ENCODE results near the gene FGD3. TPM values are rescaled to one million over a fixed set of nuclear protein-coding genes. Genes with fewer than 3 reads are reported as not detected.

FGD3 gene
- total and polyA plus RNA-seq, 2 experiments from 2014 or later, result not detected

- Histone ChIP-seq H3F3A (ENCODE audit: insufficient read depth) (no peaks in the 10 kb centered on the region), H3K4me2 (ENCODE audit: unreplicated experiment) (no peak overlapping the region), H4K20me1 (ENCODE audit: insufficient read depth) (no peaks in the 10 kb centered on the region), H3K79me2 (ENCODE audit: insufficient read depth) (no peaks in the 10 kb centered on the region), H3K9me2 (ENCODE audit: insufficient read depth) (no peaks in the 10 kb centered on the region), H3K36me3 (ENCODE audit: low read depth) (no peaks in the 10 kb centered on the region), H3K9me3 (ENCODE audit: low read depth) (no peaks in the 10 kb centered on the region), H3K9ac (no peak overlapping the region), H3K27ac (no peak overlapping the region), H3K4me3 (no peak overlapping the region), H3K27me3 (replicated peaks; ENCODE audit: insufficient read depth) (no peaks in the 10 kb centered on the region; the same call in 1 of the 2 replicates), H2AFZ (no peak overlapping the region), H3K4me1 (ENCODE audit: insufficient read depth) (no peaks in the 10 kb centered on the region)
- TF ChIP-seq EZH2 (IDR thresholded peaks at IDR 0.05; ENCODE audit: insufficient read depth, poor library complexity, severe bottlenecking), result no peak
- TF ChIP-seq EZH2phosphoT487 (IDR thresholded peaks at IDR 0.05; ENCODE audit: insufficient read depth, low read depth), result no peak
- in situ Hi-C loops (cut with MboI), result no loop called here
- 66 to 75% methylated on average over 27 of the region's 27 CpGs for WGBS, 2 experiments (ENCODE audit: low coverage in 1 of 2, low lambda C conversion rate in 2 of 2, missing lambda C conversion rate in 2 of 2)
- DNase-seq, result no peak
Measured at GRCh38 chr9:93020771-93021670, 73.7 kb downstream of the FGD3 start.

GRCh38 chr9:93022066-93022465 is 74.7 kb downstream of the FGD3 start:
- H3K4me3 ChIP-seq, result no peak overlapping the region
- no peaks in the 10 kb centered on the region for H3F3A ChIP-seq (ENCODE audit: insufficient read depth)
- H2AFZ ChIP-seq, result no peak overlapping the region
- no peaks in the 10 kb centered on the region for H4K20me1 ChIP-seq (ENCODE audit: insufficient read depth)
- H3K4me1 ChIP-seq (ENCODE audit: insufficient read depth), result no peaks in the 10 kb centered on the region
- H3K27ac ChIP-seq, result no peak overlapping the region
- TF ChIP-seq EZH2phosphoT487 (IDR thresholded peaks at IDR 0.05; ENCODE audit: insufficient read depth, low read depth) (no peak), EZH2 (IDR thresholded peaks at IDR 0.05; ENCODE audit: insufficient read depth, poor library complexity, severe bottlenecking) (no peak)
- H3K9me2 ChIP-seq (ENCODE audit: insufficient read depth), result no peaks in the 10 kb centered on the region
- H3K9ac ChIP-seq, result no peak overlapping the region
- no peak overlapping the region for H3K4me2 ChIP-seq (ENCODE audit: unreplicated experiment)
- H3K36me3 ChIP-seq (ENCODE audit: low read depth), result no peaks in the 10 kb centered on the region
- in situ Hi-C loops (cut with MboI), result no loop called here
- H3K9me3 ChIP-seq (ENCODE audit: low read depth), result no peaks in the 10 kb centered on the region
- 53 to 62% methylated on average over 9 of the region's 9 CpGs for WGBS, 2 experiments (ENCODE audit: low coverage in 1 of 2, low lambda C conversion rate in 2 of 2, missing lambda C conversion rate in 2 of 2)
- H3K79me2 ChIP-seq (ENCODE audit: insufficient read depth), result no peaks in the 10 kb centered on the region
- DNase-seq, result no peak
- H3K27me3 ChIP-seq (replicated peaks; ENCODE audit: insufficient read depth), result no peaks in the 10 kb centered on the region; the same call in 1 of the 2 replicates

- H3K27me3 ChIP-seq (replicated peaks; ENCODE audit: insufficient read depth), result no peaks in the 10 kb centered on the region
- no peaks in the 10 kb centered on the region for H3K79me2 ChIP-seq (ENCODE audit: insufficient read depth)
- WGBS, 2 experiments (ENCODE audit: low coverage in 1 of 2, low lambda C conversion rate in 2 of 2, missing lambda C conversion rate in 2 of 2), result 72 to 73% methylated on average over 23 of the region's 23 CpGs
- H3K9ac ChIP-seq, result no peak overlapping the region
- in situ Hi-C loops (cut with MboI), result no loop called here
- no peaks in the 10 kb centered on the region for H3K9me3 ChIP-seq (ENCODE audit: low read depth)
- DNase-seq, result no peak
- no peak overlapping the region for H3K4me2 ChIP-seq (ENCODE audit: unreplicated experiment)
- no peaks in the 10 kb centered on the region for H3K36me3 ChIP-seq (ENCODE audit: low read depth)
- H3K27ac ChIP-seq, result no peak overlapping the region
- no peaks in the 10 kb centered on the region for H3F3A ChIP-seq (ENCODE audit: insufficient read depth)
- H2AFZ ChIP-seq, result no peak overlapping the region
- no peak overlapping the region for H3K4me3 ChIP-seq
- H3K9me2 ChIP-seq (ENCODE audit: insufficient read depth), result no peaks in the 10 kb centered on the region
- H4K20me1 ChIP-seq (ENCODE audit: insufficient read depth), result no peaks in the 10 kb centered on the region
- H3K4me1 ChIP-seq (ENCODE audit: insufficient read depth), result no peaks in the 10 kb centered on the region
- no peak for TF ChIP-seq EZH2phosphoT487 (IDR thresholded peaks at IDR 0.05; ENCODE audit: insufficient read depth, low read depth)
- TF ChIP-seq EZH2 (IDR thresholded peaks at IDR 0.05; ENCODE audit: insufficient read depth, poor library complexity, severe bottlenecking), result no peak
Measured at GRCh38 chr9:93022721-93023520, 75.6 kb downstream of the FGD3 start.

GRCh38 chr9:93023521-93023815 is 76.1 kb downstream of the FGD3 start:
- TF ChIP-seq EZH2 (IDR thresholded peaks at IDR 0.05; ENCODE audit: insufficient read depth, poor library complexity, severe bottlenecking), result no peak
- no peak for TF ChIP-seq EZH2phosphoT487 (IDR thresholded peaks at IDR 0.05; ENCODE audit: insufficient read depth, low read depth)
- no peaks in the 10 kb centered on the region for H3K9me2 ChIP-seq (ENCODE audit: insufficient read depth)
- 67 to 78% methylated on average over 4 of the region's 4 CpGs for WGBS, 2 experiments (ENCODE audit: low coverage in 1 of 2, low lambda C conversion rate in 2 of 2, missing lambda C conversion rate in 2 of 2)
- H3K27ac ChIP-seq, result no peak overlapping the region
- H3K36me3 ChIP-seq (ENCODE audit: low read depth), result no peaks in the 10 kb centered on the region
- DNase-seq, result no peak
- no peaks in the 10 kb centered on the region for H4K20me1 ChIP-seq (ENCODE audit: insufficient read depth)
- no peak overlapping the region for H3K4me3 ChIP-seq
- no peaks in the 10 kb centered on the region for H3K9me3 ChIP-seq (ENCODE audit: low read depth)
- H3K9ac ChIP-seq, result no peak overlapping the region
- no peak overlapping the region for H3K4me2 ChIP-seq (ENCODE audit: unreplicated experiment)
- H3K27me3 ChIP-seq (replicated peaks; ENCODE audit: insufficient read depth), result no peaks in the 10 kb centered on the region
- H3K4me1 ChIP-seq (ENCODE audit: insufficient read depth), result no peaks in the 10 kb centered on the region
- H2AFZ ChIP-seq, result no peak overlapping the region
- in situ Hi-C loops (cut with MboI), result no loop called here
- no peaks in the 10 kb centered on the region for H3K79me2 ChIP-seq (ENCODE audit: insufficient read depth)
- no peaks in the 10 kb centered on the region for H3F3A ChIP-seq (ENCODE audit: insufficient read depth)
